Measurements from ENCODE around the gene AGO1.

GRCh38 chr1:35835398-35835797, 47.6 kb upstream of the AGO1 start:
- TF ChIP-seq, protein P1, sequence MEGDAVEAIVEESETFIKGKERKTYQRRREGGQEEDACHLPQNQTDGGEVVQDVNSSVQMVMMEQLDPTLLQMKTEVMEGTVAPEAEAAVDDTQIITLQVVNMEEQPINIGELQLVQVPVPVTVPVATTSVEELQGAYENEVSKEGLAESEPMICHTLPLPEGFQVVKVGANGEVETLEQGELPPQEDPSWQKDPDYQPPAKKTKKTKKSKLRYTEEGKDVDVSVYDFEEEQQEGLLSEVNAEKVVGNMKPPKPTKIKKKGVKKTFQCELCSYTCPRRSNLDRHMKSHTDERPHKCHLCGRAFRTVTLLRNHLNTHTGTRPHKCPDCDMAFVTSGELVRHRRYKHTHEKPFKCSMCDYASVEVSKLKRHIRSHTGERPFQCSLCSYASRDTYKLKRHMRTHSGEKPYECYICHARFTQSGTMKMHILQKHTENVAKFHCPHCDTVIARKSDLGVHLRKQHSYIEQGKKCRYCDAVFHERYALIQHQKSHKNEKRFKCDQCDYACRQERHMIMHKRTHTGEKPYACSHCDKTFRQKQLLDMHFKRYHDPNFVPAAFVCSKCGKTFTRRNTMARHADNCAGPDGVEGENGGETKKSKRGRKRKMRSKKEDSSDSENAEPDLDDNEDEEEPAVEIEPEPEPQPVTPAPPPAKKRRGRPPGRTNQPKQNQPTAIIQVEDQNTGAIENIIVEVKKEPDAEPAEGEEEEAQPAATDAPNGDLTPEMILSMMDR (IDR thresholded peaks at IDR 0.05): no peak
- TF ChIP-seq ZFX (IDR thresholded peaks at IDR 0.05; ENCODE audit: borderline replicate concordance): no peak
